Suprapubic skin (tissue), 4 donors: Measurements from ENCODE around the gene TAAR1. TPM values are rescaled to one million over a fixed set of nuclear protein-coding genes. Genes with fewer than 3 reads are reported as not detected.
"Not testable (repeated sequence)": the region's sequence is repeated elsewhere in the genome, so short reads cannot be mapped to it uniquely, and the experiment has no call there.

Experiments
- DNase-seq, 2 donors: peaks; one replicate each; pipeline ENCODE4 v3.0.0-alpha.2; 2019; ENCODE audit warnings: low spot score in 2 of 2
- H3K27ac ChIP-seq: fragments of 200-600 bp; sonication (generic); one replicate; pipeline ENCODE4 v1.5.1; 2019
- H3K27me3 ChIP-seq: fragments of 200-600 bp; sonication (generic); one replicate; pipeline ENCODE4 v1.5.1; 2019
- H3K36me3 ChIP-seq: fragments of 200-600 bp; sonication (generic); one replicate; pipeline ENCODE4 v1.5.1; 2019
- H3K4me1 ChIP-seq: fragments of 200-600 bp; sonication (generic); one replicate; pipeline ENCODE4 v1.5.1; 2019
- H3K4me3 ChIP-seq: fragments of 200-600 bp; sonication (generic); one replicate; pipeline ENCODE4 v1.5.1; 2019; ENCODE audit warnings: mild to moderate bottlenecking
- H3K9me3 ChIP-seq: fragments of 200-600 bp; sonication (generic); one replicate; pipeline ENCODE4 v1.5.1; 2019
- CTCF ChIP-seq, 2 donors: fragments of 200-600 bp in 1 of 2; fragments of 450-650 bp in 1 of 2; sonication (generic) in 1 of 2; IDR thresholded peaks; one replicate each; pipeline ENCODE4 v1.5.1; 2016 to 2019; ENCODE audit warnings: antibody characterized with exemption in 2 of 2, mild to moderate bottlenecking in 1 of 2, moderate library complexity in 1 of 2
- EP300 ChIP-seq: sonication (generic); formaldehyde crosslinking; IDR thresholded peaks from one replicate; pipeline ENCODE4 v1.6.1; 2017; ENCODE audit warnings: antibody characterized with exemption
- POLR2A ChIP-seq, 2 donors: fragments of 450-650 bp; IDR thresholded peaks; one replicate each; pipeline ENCODE4 v1.6.1; 2017; ENCODE audit warnings: antibody characterized with exemption in 2 of 2, mild to moderate bottlenecking in 2 of 2, moderate library complexity in 2 of 2
- POLR2AphosphoS5 ChIP-seq, 3 donors: sonication (generic); formaldehyde crosslinking; IDR thresholded peaks; one replicate each; pipeline ENCODE4 v1.6.1; 2017; ENCODE audit warnings: antibody characterized with exemption in 3 of 3
- WGBS: methylation state at CpG from one replicate; pipeline ENCODE4 v1.1.5; 2018; 5-methylcytosine and 5-hydroxymethylcytosine counted together
- total RNA-seq, 4 donors: library from RNA; depleted of rRNA; stranded (reverse); fragments of >200 nt; gene quantifications; one replicate each; pipeline ENCODE4 v1.1.0, GENCODE V29; 2016

Gene TAAR1
- total RNA-seq, 4 donors from 2014 or later = not detected

- H3K9me3 ChIP-seq = no peaks in the 10 kb centered on the region
- H3K4me3 ChIP-seq = no peak overlapping the region
- H3K4me1 ChIP-seq = no peaks in the 10 kb centered on the region
- 85% methylated on average over 2 of the region's 2 CpGs for WGBS
- no peak for DNase-seq
- H3K27ac ChIP-seq = no peak overlapping the region
- no peaks in the 10 kb centered on the region for H3K36me3 ChIP-seq
- H3K27me3 ChIP-seq = no peaks in the 10 kb centered on the region
- TF ChIP-seq CTCF (IDR thresholded peaks at IDR 0.05) (no peak), POLR2A (IDR thresholded peaks at IDR 0.05) (no peak), POLR2AphosphoS5 (IDR thresholded peaks at IDR 0.05) (no peak), EP300 (no peak)
Observed at GRCh38 chr6:132611616-132612015, 47.4 kb downstream of the TAAR1 start.

GRCh38 chr6:132607544-132608233, 51.3 kb downstream of the TAAR1 start:
- Histone ChIP-seq H3K9me3 (no peaks in the 10 kb centered on the region), H3K27me3 (no peaks in the 10 kb centered on the region), H3K27ac (no peak overlapping the region), H3K36me3 (no peaks in the 10 kb centered on the region), H3K4me3 (no peak overlapping the region), H3K4me1 (no peaks in the 10 kb centered on the region)
- DNase-seq = no peak
- no peak for TF ChIP-seq POLR2A (IDR thresholded peaks at IDR 0.05)
- no peak for TF ChIP-seq EP300
- no peak for TF ChIP-seq CTCF (IDR thresholded peaks at IDR 0.05)
- 90% methylated on average over 5 of the region's 5 CpGs for WGBS

GRCh38 chr6:132604635-132605152, 54.3 kb downstream of the TAAR1 start:
- no peak for DNase-seq
- Histone ChIP-seq H3K9me3 (no peaks in the 10 kb centered on the region), H3K27me3 (no peaks in the 10 kb centered on the region), H3K36me3 (no peaks in the 10 kb centered on the region), H3K27ac (no peak overlapping the region), H3K4me1 (no peaks in the 10 kb centered on the region), H3K4me3 (no peak overlapping the region)
- TF ChIP-seq EP300 (no peak), POLR2A (IDR thresholded peaks at IDR 0.05) (no peak), CTCF (IDR thresholded peaks at IDR 0.05) (no peak), POLR2AphosphoS5 (IDR thresholded peaks at IDR 0.05) (no peak)
- 55% methylated on average over 8 of the region's 8 CpGs for WGBS

- not testable (repeated sequence) for H3K4me1 ChIP-seq, H3K4me3 ChIP-seq, DNase-seq, H3K36me3 ChIP-seq, H3K9me3 ChIP-seq, H3K27ac ChIP-seq, H3K27me3 ChIP-seq
Observed at GRCh38 chr6:132600900-132601299, 58.1 kb downstream of the TAAR1 start.

- H3K9me3 ChIP-seq = no peaks in the 10 kb centered on the region
- H3K4me1 ChIP-seq = no peaks in the 10 kb centered on the region
- H3K27me3 ChIP-seq = peaks cover 3% of the 10 kb centered on the region
- no peak overlapping the region for H3K4me3 ChIP-seq
- no peak for DNase-seq
- TF ChIP-seq CTCF (IDR thresholded peaks at IDR 0.05) = no peak
- TF ChIP-seq POLR2AphosphoS5 (IDR thresholded peaks at IDR 0.05) = no peak
- TF ChIP-seq POLR2A (IDR thresholded peaks at IDR 0.05) = no peak
- no peak for TF ChIP-seq EP300
- WGBS = 33% methylated on average over 3 of the region's 3 CpGs
- no peak overlapping the region for H3K27ac ChIP-seq
- no peaks in the 10 kb centered on the region for H3K36me3 ChIP-seq
Observed at GRCh38 chr6:132598473-132598872, 60.5 kb downstream of the TAAR1 start.

- Histone ChIP-seq H3K27ac (no peak overlapping the region), H3K9me3 (no peaks in the 10 kb centered on the region), H3K4me1 (no peaks in the 10 kb centered on the region), H3K36me3 (no peaks in the 10 kb centered on the region), H3K27me3 (peaks cover 3% of the 10 kb centered on the region), H3K4me3 (no peak overlapping the region)
- TF ChIP-seq POLR2A (IDR thresholded peaks at IDR 0.05) = no peak
- TF ChIP-seq EP300 = no peak
- no peak for TF ChIP-seq POLR2AphosphoS5 (IDR thresholded peaks at IDR 0.05)
- no peak for TF ChIP-seq CTCF (IDR thresholded peaks at IDR 0.05)
- WGBS = 88% methylated on average over 6 of the region's 6 CpGs
- no peak for DNase-seq
Observed at GRCh38 chr6:132596201-132596600, 62.8 kb downstream of the TAAR1 start.
